ENCODE data around the gene BCL7C. TPM values are rescaled to one million over a fixed set of nuclear protein-coding genes. Genes with fewer than 3 reads are reported as not detected.
"Not testable (repeated sequence)": the region's sequence is repeated elsewhere in the genome, so short reads cannot be mapped to it uniquely, and the experiment has no call there.

Gene BCL7C
- 33.3 and 36.2 TPM in 2 replicates for total RNA-seq

- H3K79me2 ChIP-seq (ENCODE audit: insufficient read depth, low read length) = peaks cover 18% of the 10 kb centered on the region
- peak within 1 kb of the TSS; percentile 89 for H3K4me3 ChIP-seq (ENCODE audit: insufficient read depth, low read length)
- DNase-seq (ENCODE audit: insufficient read length, low spot score, missing footprints) = peak; percentile 98
- H3K9me3 ChIP-seq (ENCODE audit: low read depth, low read length) = no peaks in the 10 kb centered on the region
- H2AFZ ChIP-seq (ENCODE audit: low read length) = peak within 1 kb of the TSS; percentile 95
- peak within 1 kb of the TSS; percentile 70 for H3K27ac ChIP-seq (ENCODE audit: low read depth, low read length)
- H4K20me1 ChIP-seq (ENCODE audit: insufficient read depth, low read length) = no peaks in the 10 kb centered on the region
- peaks cover 9% of the 10 kb centered on the region for H3K36me3 ChIP-seq (ENCODE audit: insufficient read depth, low read length)
- TF ChIP-seq, protein P1, sequence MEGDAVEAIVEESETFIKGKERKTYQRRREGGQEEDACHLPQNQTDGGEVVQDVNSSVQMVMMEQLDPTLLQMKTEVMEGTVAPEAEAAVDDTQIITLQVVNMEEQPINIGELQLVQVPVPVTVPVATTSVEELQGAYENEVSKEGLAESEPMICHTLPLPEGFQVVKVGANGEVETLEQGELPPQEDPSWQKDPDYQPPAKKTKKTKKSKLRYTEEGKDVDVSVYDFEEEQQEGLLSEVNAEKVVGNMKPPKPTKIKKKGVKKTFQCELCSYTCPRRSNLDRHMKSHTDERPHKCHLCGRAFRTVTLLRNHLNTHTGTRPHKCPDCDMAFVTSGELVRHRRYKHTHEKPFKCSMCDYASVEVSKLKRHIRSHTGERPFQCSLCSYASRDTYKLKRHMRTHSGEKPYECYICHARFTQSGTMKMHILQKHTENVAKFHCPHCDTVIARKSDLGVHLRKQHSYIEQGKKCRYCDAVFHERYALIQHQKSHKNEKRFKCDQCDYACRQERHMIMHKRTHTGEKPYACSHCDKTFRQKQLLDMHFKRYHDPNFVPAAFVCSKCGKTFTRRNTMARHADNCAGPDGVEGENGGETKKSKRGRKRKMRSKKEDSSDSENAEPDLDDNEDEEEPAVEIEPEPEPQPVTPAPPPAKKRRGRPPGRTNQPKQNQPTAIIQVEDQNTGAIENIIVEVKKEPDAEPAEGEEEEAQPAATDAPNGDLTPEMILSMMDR (IDR thresholded peaks at IDR 0.05; ENCODE audit: extremely low read depth, low read depth, low read length) = peak; percentile 10
- peaks cover 36% of the 10 kb centered on the region for H3K4me1 ChIP-seq (ENCODE audit: insufficient read depth, low read length)
- H3K4me2 ChIP-seq (ENCODE audit: insufficient read depth, low read length) = peak within 1 kb of the TSS; percentile 92
- no peaks in the 10 kb centered on the region for H3K27me3 ChIP-seq (ENCODE audit: insufficient read depth, low read length)
These were observed at the start of gene BCL7C for GRCh38 chr16:30893744-30894539. Gene BCL7C, minus strand, starts transcription at chr16:30894077. Its CDS starts 133 bp downstream, at chr16:30893944.

- no peak overlapping the region for H3K4me2 ChIP-seq (ENCODE audit: insufficient read depth, low read length)
- no peak overlapping the region for H3K27ac ChIP-seq (ENCODE audit: low read depth, low read length)
- peaks cover 5% of the 10 kb centered on the region for H3K4me1 ChIP-seq (ENCODE audit: insufficient read depth, low read length)
- H2AFZ ChIP-seq (ENCODE audit: low read length) = no peak overlapping the region
- H3K4me3 ChIP-seq (ENCODE audit: insufficient read depth, low read length) = no peak overlapping the region
- peak; percentile 53 for DNase-seq (ENCODE audit: insufficient read length, low spot score, missing footprints)
- peaks cover 8% of the 10 kb centered on the region for H4K20me1 ChIP-seq (ENCODE audit: insufficient read depth, low read length)
- peaks cover 13% of the 10 kb centered on the region for H3K79me2 ChIP-seq (ENCODE audit: insufficient read depth, low read length)
- H3K36me3 ChIP-seq (ENCODE audit: insufficient read depth, low read length) = peaks cover 27% of the 10 kb centered on the region
- TF ChIP-seq, protein P1 (IDR thresholded peaks at IDR 0.05; ENCODE audit: extremely low read depth, low read depth, low read length) = no peak
- no peaks in the 10 kb centered on the region for H3K9me3 ChIP-seq (ENCODE audit: low read depth, low read length)
- H3K27me3 ChIP-seq (ENCODE audit: insufficient read depth, low read length) = no peaks in the 10 kb centered on the region
These were observed 48.5 kb upstream of the BCL7C start for GRCh38 chr16:30942426-30942806.

GRCh38 chr16:30941600-30942425 lies 47.9 kb upstream of the BCL7C start:
- H3K4me3 ChIP-seq (ENCODE audit: insufficient read depth, low read length) = no peak overlapping the region
- H2AFZ ChIP-seq (ENCODE audit: low read length) = no peak overlapping the region
- H3K36me3 ChIP-seq (ENCODE audit: insufficient read depth, low read length) = peaks cover 27% of the 10 kb centered on the region
- H3K79me2 ChIP-seq (ENCODE audit: insufficient read depth, low read length) = peaks cover 17% of the 10 kb centered on the region
- H4K20me1 ChIP-seq (ENCODE audit: insufficient read depth, low read length) = peaks cover 14% of the 10 kb centered on the region
- peaks cover 5% of the 10 kb centered on the region for H3K4me1 ChIP-seq (ENCODE audit: insufficient read depth, low read length)
- TF ChIP-seq, protein P1 (IDR thresholded peaks at IDR 0.05; ENCODE audit: extremely low read depth, low read depth, low read length) = peak; percentile 84
- H3K9me3 ChIP-seq (ENCODE audit: low read depth, low read length) = no peaks in the 10 kb centered on the region
- no peaks in the 10 kb centered on the region for H3K27me3 ChIP-seq (ENCODE audit: insufficient read depth, low read length)
- peak; percentile 97 for DNase-seq (ENCODE audit: insufficient read length, low spot score, missing footprints)
- H3K4me2 ChIP-seq (ENCODE audit: insufficient read depth, low read length) = no peak overlapping the region
- H3K27ac ChIP-seq (ENCODE audit: low read depth, low read length) = peak overlapping the region; percentile 0

GRCh38 chr16:30939571-30939970 lies 45.7 kb upstream of the BCL7C start:
- H3K36me3 ChIP-seq (ENCODE audit: insufficient read depth, low read length) = peaks cover 29% of the 10 kb centered on the region
- H3K27ac ChIP-seq (ENCODE audit: low read depth, low read length) = peak overlapping the region; percentile 72
- not testable (repeated sequence) for H3K4me2 ChIP-seq (ENCODE audit: insufficient read depth, low read length); H3K27me3 ChIP-seq (ENCODE audit: insufficient read depth, low read length); H3K9me3 ChIP-seq (ENCODE audit: low read depth, low read length); H2AFZ ChIP-seq (ENCODE audit: low read length); H3K4me3 ChIP-seq (ENCODE audit: insufficient read depth, low read length); H3K4me1 ChIP-seq (ENCODE audit: insufficient read depth, low read length)
- H4K20me1 ChIP-seq (ENCODE audit: insufficient read depth, low read length) = peaks cover 16% of the 10 kb centered on the region
- H3K79me2 ChIP-seq (ENCODE audit: insufficient read depth, low read length) = peaks cover 17% of the 10 kb centered on the region
- DNase-seq (ENCODE audit: insufficient read length, low spot score, missing footprints) = peak; percentile 86

Data from osteoblast (primary cell).